Neural cell (in vitro differentiated cells): ENCODE results near the gene RPS6KC1.

Source experiments
- CTCF ChIP-seq: fragments of 450-650 bp; IDR thresholded peaks from 2 replicates; pipeline ENCODE4 v1.5.1; 2014; ENCODE audit warnings: antibody characterized with exemption, mild to moderate bottlenecking, moderate library complexity; ENCODE audit not compliant: poor library complexity, severe bottlenecking
- EZH2 ChIP-seq: fragments of 200-600, 300-800 bp; shearing (Covaris generic), sonication (generic); IDR thresholded peaks from 2 replicates; pipeline ENCODE4 v1.6.1; 2014; ENCODE audit warnings: antibody characterized with exemption, low read length, borderline replicate concordance, mild to moderate bottlenecking; ENCODE audit not compliant: insufficient read depth, poor library complexity, severe bottlenecking
- POLR2AphosphoS5 ChIP-seq: IDR thresholded peaks from 2 replicates; pipeline ENCODE4 v1.6.1; 2012
- RAD21 ChIP-seq: fragments of 450-650 bp; conservative IDR thresholded peaks from 2 replicates; pipeline ENCODE4 v1.6.1; 2014; ENCODE audit warnings: antibody characterized with exemption, mild to moderate bottlenecking, moderate library complexity

DNA sequence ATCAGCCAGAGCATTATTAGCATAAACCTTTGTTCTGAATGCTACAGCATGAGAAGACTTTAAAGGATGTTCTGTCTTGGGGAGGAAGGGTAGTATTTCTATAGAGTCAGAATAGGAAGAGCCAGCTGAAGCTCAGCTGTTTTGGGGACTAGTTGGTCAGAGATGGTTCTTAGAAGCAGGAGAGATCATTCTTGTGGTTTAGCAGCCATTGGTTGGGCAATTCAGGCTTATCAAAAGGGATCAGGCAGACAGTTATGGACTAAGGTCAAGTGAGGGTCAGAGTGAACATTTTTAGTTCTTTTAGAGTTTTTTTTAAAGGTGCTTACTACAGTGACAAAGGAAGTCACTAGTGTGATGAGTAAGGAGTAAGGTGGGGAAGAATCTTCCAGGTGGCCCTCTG lies 245.5 kb downstream of the RPS6KC1 start:
- TF ChIP-seq RAD21 (no peak), EZH2 (no peak), CTCF (no peak), POLR2AphosphoS5 (no peak)
